LHCN-M2 (cell line): ENCODE measurements around the gene SPEM3. TPM values are rescaled to one million over a fixed set of nuclear protein-coding genes. Genes with fewer than 3 reads are reported as not detected.
"Not testable (repeated sequence)": the region's sequence is repeated elsewhere in the genome, so short reads cannot be mapped to it uniquely, and the experiment has no call there.

ENCODE experiments used
- DNase-seq: peaks from one replicate; pipeline ENCODE4 v3.0.0-alpha.2; 2012; ENCODE audit warnings: low read depth
- total RNA-seq: library from RNA; depleted of rRNA; stranded (reverse); fragments of >200 nt; gene quantifications from 2 replicates; pipeline ENCODE4 v1.2.3, GENCODE V29; 2014

SPEM3 gene
- total RNA-seq, 1 experiment from 2014 or later, result not detected

- no peak for DNase-seq
Measured at GRCh38 chr17:7442142-7442541, 13.5 kb downstream of the SPEM3 start.

GRCh38 chr17:7443499-7444485 lies 15.1 kb downstream of the SPEM3 start:
- peak; percentile 73 for DNase-seq

GRCh38 chr17:7444682-7445618 lies 16.3 kb downstream of the SPEM3 start, which contains the start of gene CHRNB1:
Gene CHRNB1 (plus strand): TSS chr17:7445061. CDS start chr17:7445128, 67 bp downstream.
- DNase-seq, result peak; percentile 86

- no peak for DNase-seq
Measured at GRCh38 chr17:7445619-7445968, 16.9 kb downstream of the SPEM3 start.

- DNase-seq, result no peak
Measured at GRCh38 chr17:7448461-7448860, 19.8 kb downstream of the SPEM3 start.

- peak; percentile 30 for DNase-seq
Measured at GRCh38 chr17:7459961-7460545, 31.4 kb downstream of the SPEM3 start.

- DNase-seq, result no peak
Measured at GRCh38 chr17:7460850-7461660, 32.4 kb downstream of the SPEM3 start.

GRCh38 chr17:7462474-7463371 lies 34.1 kb downstream of the SPEM3 start:
- no peak for DNase-seq

GRCh38 chr17:7463372-7463846 lies 34.8 kb downstream of the SPEM3 start:
- no peak for DNase-seq

GRCh38 chr17:7464081-7464480 lies 35.4 kb downstream of the SPEM3 start:
- DNase-seq, result no peak

GRCh38 chr17:7465597-7466275 lies 37.1 kb downstream of the SPEM3 start:
- DNase-seq, result no peak

GRCh38 chr17:7466318-7466638 lies 37.6 kb downstream of the SPEM3 start:
- no peak for DNase-seq

GRCh38 chr17:7466639-7467341 lies 38.1 kb downstream of the SPEM3 start:
- peak; percentile 85 for DNase-seq

- DNase-seq, result no peak
Measured at GRCh38 chr17:7467498-7467897, 38.8 kb downstream of the SPEM3 start.

- DNase-seq, result no peak
Measured at GRCh38 chr17:7468290-7468689, 39.6 kb downstream of the SPEM3 start.

GRCh38 chr17:7468804-7469389 lies 40.2 kb downstream of the SPEM3 start:
- no peak for DNase-seq

- not testable (repeated sequence) for DNase-seq
Measured at GRCh38 chr17:7469843-7470242, 41.2 kb downstream of the SPEM3 start.

- not testable (repeated sequence) for DNase-seq
Measured at GRCh38 chr17:7470457-7470973, 41.9 kb downstream of the SPEM3 start.
